Gastrocnemius medialis (tissue), 4 donors: ENCODE data around the gene NTRK3. TPM values are rescaled to one million over a fixed set of nuclear protein-coding genes. Genes with fewer than 3 reads are reported as not detected.

Experiments
- ATAC-seq, 2 donors: fragments of 150-250 bp; one replicate each; pipeline ENCODE4 v1.9.1; 2016
- DNase-seq, 2 donors: peaks; one replicate each; pipeline ENCODE4 v3.0.0-alpha.2; 2019
- H3K27ac ChIP-seq, 4 donors: fragments of 200-600 bp; sonication (generic); 1 replicate in 1 of 4; 2 replicates in 3 of 4; pipeline ENCODE4 v1.5.1; 2016 to 2018; ENCODE audit warnings: mild to moderate bottlenecking in 2 of 4, moderate library complexity in 1 of 4
- H3K27me3 ChIP-seq, 3 donors: fragments of 200-600 bp; sonication (generic) in 2 of 3; 1 replicate in 1 of 3; 2 replicates in 2 of 3; pipeline versions ENCODE4 v1.5.1 to v1.6.0; 2016 to 2019; ENCODE audit warnings: mild to moderate bottlenecking in 1 of 3, moderate library complexity in 1 of 3
- H3K36me3 ChIP-seq, 2 donors: fragments of 200-600 bp; sonication (generic) in 1 of 2; one replicate each; pipeline ENCODE4 v1.5.1; 2017 to 2018
- H3K4me1 ChIP-seq, 2 donors: fragments of 200-600 bp; sonication (generic) in 1 of 2; one replicate each; pipeline ENCODE4 v1.5.1; 2016 to 2017; ENCODE audit warnings: mild to moderate bottlenecking in 2 of 2
- H3K4me3 ChIP-seq, 4 donors: fragments of 200-600 bp; sonication (generic) in 3 of 4; 1 replicate in 1 of 4; 2 replicates in 3 of 4; pipeline ENCODE4 v1.5.1; 2016 to 2019; ENCODE audit warnings: mild to moderate bottlenecking in 2 of 4
- H3K9me3 ChIP-seq, 3 donors: fragments of 200-600 bp; sonication (generic) in 2 of 3; 1 replicate in 1 of 3; 2 replicates in 2 of 3; pipeline ENCODE4 v1.5.1; 2016 to 2019
- CTCF ChIP-seq, 5 experiments: fragments of 450-650 bp in 3 of 5; fragments of 200-600 bp in 2 of 5; sonication (generic) in 2 of 5; IDR thresholded peaks in 4 of 5; conservative IDR thresholded peaks in 1 of 5; 1 replicate in 4 of 5; 2 replicates in 1 of 5; pipeline ENCODE4 v1.5.1; 2016 to 2019; ENCODE audit warnings: antibody characterized with exemption in 5 of 5, mild to moderate bottlenecking in 3 of 5, moderate library complexity in 3 of 5
- POLR2A ChIP-seq, 2 donors: fragments of 450-650 bp; IDR thresholded peaks; one replicate each; pipeline ENCODE4 v1.6.1; 2017; ENCODE audit warnings: antibody characterized with exemption in 2 of 2, mild to moderate bottlenecking in 2 of 2, moderate library complexity in 2 of 2
- in situ Hi-C, 4 donors: fragments of 200-750 bp; cut with MboI; loops; one replicate each; pipeline versions ENCODE4 v1.15.0 to v1.8.0; 2017; ENCODE audit warnings: low sequenced_read_pairs in 4 of 4
- intact Hi-C: fragments of 100-400 bp; cut with DNase I; formaldehyde crosslinking; loops from one replicate; pipeline ENCODE4 v1.15.1; 2023; ENCODE audit warnings: low total_unique reads
- total RNA-seq, 4 donors: library from RNA; depleted of rRNA; stranded (reverse); fragments of >200 nt; gene quantifications; one replicate each; pipeline versions ENCODE4 v1.1.0 to v1.2.3, GENCODE V29; 2016

The NTRK3 gene
- total RNA-seq, 4 donors from 2014 or later, result 0.61 to 2.7 (median 0.77) TPM

GRCh38 chr15:88127432-88127790 lies 129.1 kb downstream of the NTRK3 start:
- intact Hi-C loops, result no loop called here
- peak in 1 of 2 donors; percentile 39 for ATAC-seq
- in situ Hi-C loops, result no loop called here
- H3K9me3 ChIP-seq, result no peaks in the 10 kb centered on the region
- DNase-seq, result no peak
- H3K27me3 ChIP-seq, result no peaks in the 10 kb centered on the region
- TF ChIP-seq CTCF (IDR thresholded peaks at IDR 0.05 in 4 of 5, conservative IDR thresholded peaks at IDR 0.05 in 1 of 5), result no peak
- TF ChIP-seq POLR2A (IDR thresholded peaks at IDR 0.05), result no peak
- peaks cover 0 to 6% of the 10 kb centered on the region in 2 donors for H3K4me1 ChIP-seq
- H3K4me3 ChIP-seq, result no peak overlapping the region
- H3K27ac ChIP-seq, result no peak overlapping the region
- no peaks in the 10 kb centered on the region for H3K36me3 ChIP-seq

GRCh38 chr15:88126695-88127431 lies 129.7 kb downstream of the NTRK3 start:
- Histone ChIP-seq H3K27ac (no peak overlapping the region), H3K27me3 (no peaks in the 10 kb centered on the region), H3K4me3 (no peak overlapping the region), H3K36me3 (no peaks in the 10 kb centered on the region), H3K9me3 (no peaks in the 10 kb centered on the region), H3K4me1 (peaks cover 0 to 6% of the 10 kb centered on the region in 2 donors)
- intact Hi-C loops (no loop called here), in situ Hi-C loops (no loop called here)
- ATAC-seq (peak; percentile 38 to 39), DNase-seq (no peak)
- TF ChIP-seq POLR2A (IDR thresholded peaks at IDR 0.05) (no peak), CTCF (IDR thresholded peaks at IDR 0.05 in 4 of 5, conservative IDR thresholded peaks at IDR 0.05 in 1 of 5) (no peak)

- ATAC-seq (no peak), DNase-seq (no peak)
- Histone ChIP-seq H3K27ac (no peak overlapping the region), H3K9me3 (no peaks in the 10 kb centered on the region), H3K4me3 (no peak overlapping the region), H3K27me3 (no peaks in the 10 kb centered on the region), H3K4me1 (peaks cover 0 to 6% of the 10 kb centered on the region in 2 donors), H3K36me3 (no peaks in the 10 kb centered on the region)
- in situ Hi-C loops, result no loop called here
- TF ChIP-seq CTCF (IDR thresholded peaks at IDR 0.05 in 4 of 5, conservative IDR thresholded peaks at IDR 0.05 in 1 of 5) (no peak), POLR2A (IDR thresholded peaks at IDR 0.05) (no peak)
- intact Hi-C loops, result no loop called here
These were observed 131.0 kb downstream of the NTRK3 start for GRCh38 chr15:88125576-88125975.

GRCh38 chr15:88124199-88124598 lies 132.3 kb downstream of the NTRK3 start:
- no peak for TF ChIP-seq POLR2A (IDR thresholded peaks at IDR 0.05)
- TF ChIP-seq CTCF (IDR thresholded peaks at IDR 0.05 in 4 of 5, conservative IDR thresholded peaks at IDR 0.05 in 1 of 5), result no peak
- ATAC-seq (no peak), DNase-seq (no peak)
- intact Hi-C loops (no loop called here), in situ Hi-C loops (no loop called here)
- H3K9me3 ChIP-seq, result no peaks in the 10 kb centered on the region
- H3K4me1 ChIP-seq, result peaks cover 0 to 6% of the 10 kb centered on the region in 2 donors
- no peaks in the 10 kb centered on the region for H3K27me3 ChIP-seq
- H3K36me3 ChIP-seq, result no peaks in the 10 kb centered on the region
- no peak overlapping the region for H3K27ac ChIP-seq
- no peak overlapping the region for H3K4me3 ChIP-seq
